TTC549 (cell line): ENCODE measurements around the gene CDH13.

Experiments
- FAIRE-seq: peaks from 2 replicates; lab custom pipeline; 2012; peaks lifted over from hg19 to GRCh38; lab: Jason Lieb, UNC

The CDH13 gene

GRCh38 chr16:83253521-83253920 is 626.8 kb downstream of the CDH13 start:
- FAIRE-seq = no peak

GRCh38 chr16:83258366-83258928 is 631.7 kb downstream of the CDH13 start:
- FAIRE-seq = no peak

GRCh38 chr16:83266848-83267553 is 640.2 kb downstream of the CDH13 start:
- FAIRE-seq = no peak

GRCh38 chr16:83268169-83268568 is 641.4 kb downstream of the CDH13 start:
- FAIRE-seq = no peak

- FAIRE-seq = no peak
Measured at GRCh38 chr16:83269048-83269447, 642.3 kb downstream of the CDH13 start.

GRCh38 chr16:83269541-83269940 is 642.8 kb downstream of the CDH13 start:
- FAIRE-seq = no peak

- FAIRE-seq = no peak
Measured at GRCh38 chr16:83270061-83270460, 643.3 kb downstream of the CDH13 start.

- FAIRE-seq = no peak
Measured at GRCh38 chr16:83270640-83271039, 643.9 kb downstream of the CDH13 start.

GRCh38 chr16:83271123-83271522 is 644.4 kb downstream of the CDH13 start:
- no peak for FAIRE-seq

GRCh38 chr16:83271970-83272575 is 645.3 kb downstream of the CDH13 start:
- FAIRE-seq = no peak

- FAIRE-seq = no peak
Measured at GRCh38 chr16:83272843-83273242, 646.1 kb downstream of the CDH13 start.

GRCh38 chr16:83273504-83274173 is 646.9 kb downstream of the CDH13 start:
- FAIRE-seq = no peak

- FAIRE-seq = no peak
Measured at GRCh38 chr16:83279251-83279650, 652.5 kb downstream of the CDH13 start.

GRCh38 chr16:83285921-83286320 is 659.2 kb downstream of the CDH13 start:
- no peak for FAIRE-seq

GRCh38 chr16:83296505-83296904 is 669.7 kb downstream of the CDH13 start:
- no peak for FAIRE-seq

GRCh38 chr16:83298541-83298940 is 671.8 kb downstream of the CDH13 start:
- no peak for FAIRE-seq

- FAIRE-seq = no peak
Measured at GRCh38 chr16:83300326-83300725, 673.6 kb downstream of the CDH13 start.

- FAIRE-seq = no peak
Measured at GRCh38 chr16:83301971-83302370, 675.2 kb downstream of the CDH13 start.

GRCh38 chr16:83302853-83303252 is 676.1 kb downstream of the CDH13 start:
- FAIRE-seq = no peak

- no peak for FAIRE-seq
Measured at GRCh38 chr16:83305092-83305491, 678.3 kb downstream of the CDH13 start.

GRCh38 chr16:83306961-83307593 is 680.3 kb downstream of the CDH13 start:
- FAIRE-seq = no peak

GRCh38 chr16:83307594-83307992 is 680.8 kb downstream of the CDH13 start:
- no peak for FAIRE-seq

GRCh38 chr16:83308414-83308813 is 681.6 kb downstream of the CDH13 start:
- FAIRE-seq = no peak
